ENCODE results near the gene EXTL1. TPM values are rescaled to one million over a fixed set of nuclear protein-coding genes. Genes with fewer than 3 reads are reported as not detected.

Gene EXTL1
- total RNA-seq = 0.44 and 0.75 TPM in 2 replicates

DNA sequence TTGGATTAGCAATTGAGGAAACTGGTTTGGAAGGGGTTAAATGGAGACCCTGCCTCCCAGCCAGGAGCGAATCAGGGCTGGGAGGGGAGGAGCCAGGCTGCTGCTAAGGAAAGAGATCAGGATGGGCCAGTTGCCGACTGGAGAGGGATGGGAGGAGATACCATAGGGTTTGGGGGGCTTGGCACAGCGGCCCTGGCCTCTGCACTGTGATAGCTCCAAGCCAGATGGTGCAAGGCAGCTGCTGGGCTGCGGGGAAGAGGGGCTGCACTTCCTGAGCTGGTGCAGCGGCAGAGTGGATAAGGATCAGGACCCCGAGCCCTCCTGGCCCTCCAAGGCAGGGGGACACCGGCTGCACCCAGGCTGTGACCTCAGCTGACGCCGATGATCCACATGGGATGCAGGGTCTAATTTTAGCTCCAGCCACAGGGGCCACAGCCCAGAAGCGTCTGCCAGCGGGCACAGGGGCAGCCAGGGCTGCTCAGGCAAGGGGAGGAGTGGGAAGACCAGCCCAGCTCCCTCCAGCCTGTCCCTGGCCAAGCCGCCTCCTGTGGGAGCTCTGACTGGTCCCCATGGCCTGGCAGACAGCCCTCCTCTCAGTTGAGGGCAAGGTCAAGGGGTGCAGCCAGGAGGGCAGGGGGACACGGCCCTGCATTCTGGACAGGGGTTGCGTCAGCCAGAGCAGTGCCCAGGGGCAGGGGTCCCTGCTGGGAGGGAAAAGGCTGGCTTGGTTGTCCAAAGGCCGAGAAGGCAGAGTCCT lies at the start of gene EXTL1:
TSS of gene EXTL1 (plus strand) at position 129 of the 757 bp plus-strand sequence. CDS start 872 bp downstream, outside the sequence.

GRCh38 chr1:25997828-25998761 lies 23.5 kb upstream of the EXTL1 start, which contains the start of gene PAFAH2:
TSS of gene PAFAH2 (minus strand) at chr1:25998063. CDS start at chr1:25990816, 7,247 bp downstream.

GRCh38 chr1:26045722-26046245 lies 24.2 kb downstream of the EXTL1 start, which contains the start of gene SLC30A2:
TSS of gene SLC30A2 (minus strand) at chr1:26046118. CDS start at chr1:26045896, 222 bp downstream.

GRCh38 chr1:26067432-26067911 lies 45.9 kb downstream of the EXTL1 start, which contains the start of gene TRIM63:
TSS of gene TRIM63 (minus strand) at chr1:26067630. CDS start at chr1:26067494, 136 bp downstream.

Other genes starting within 250 kb of the EXTL1 start
- gene SELENON, start 221.6 kb upstream of the EXTL1 start, total RNA-seq = 14.3 and 22.9 TPM in 2 replicates
- gene MTFR1L, start 201.8 kb upstream of the EXTL1 start, total RNA-seq = 32.1 and 34.2 TPM in 2 replicates
- gene AUNIP, start 162.3 kb upstream of the EXTL1 start, total RNA-seq = 1.7 and 5.6 TPM in 2 replicates
- gene PAQR7, start 146.1 kb upstream of the EXTL1 start, total RNA-seq = 8.0 and 9.6 TPM in 2 replicates
- gene STMN1, start 115.4 kb upstream of the EXTL1 start, total RNA-seq = 72.4 and 192 TPM in 2 replicates
- 7.7 and 9.4 TPM in 2 replicates for gene PAFAH2, start 23.7 kb upstream of the EXTL1 start, total RNA-seq
- not detected in 2 replicates for gene SLC30A2, start 24.3 kb downstream of the EXTL1 start, total RNA-seq
- 0.11 and 0.25 TPM in 2 replicates for gene TRIM63, start 45.9 kb downstream of the EXTL1 start, total RNA-seq
- gene PDIK1L, start 90.0 kb downstream of the EXTL1 start, total RNA-seq = 6.9 and 8.4 TPM in 2 replicates
- gene FAM110D, start 137.3 kb downstream of the EXTL1 start, total RNA-seq = under 0.01 TPM in 2 replicates
- not detected in 2 replicates for gene C1orf232, start 147.2 kb downstream of the EXTL1 start, total RNA-seq
- 23.2 and 28.9 TPM in 2 replicates for gene ZNF593, start 148.1 kb downstream of the EXTL1 start, total RNA-seq
- gene ZNF593OS, start 150.1 kb downstream of the EXTL1 start, total RNA-seq = not detected in 2 replicates
- 0.22 TPM in 1 of 2 replicates, not detected in the other for gene CNKSR1, start 155.7 kb downstream of the EXTL1 start, total RNA-seq
- not detected in 2 replicates for gene CATSPER4, start 168.8 kb downstream of the EXTL1 start, total RNA-seq
- 8.5 and 15.6 TPM in 2 replicates for gene CEP85, start 212.4 kb downstream of the EXTL1 start, total RNA-seq

Measured in uterine smooth muscle cell (primary cell).